T-helper 9 cell (primary cell): ENCODE results near the gene SCGB1D1.
A peak's percentile ranks its signal among the peaks of the same experiment; 100 is the strongest.
"Not testable (repeated sequence)": the region's sequence is repeated elsewhere in the genome, so short reads cannot be mapped to it uniquely, and the experiment has no call there.

Experiments used
- DNase-seq: peaks from one replicate; pipeline ENCODE4 v3.0.0-alpha.2; 2020

Gene SCGB1D1

GRCh38 chr11:62169448-62169847 is 20.6 kb upstream of the SCGB1D1 start:
- DNase-seq: no peak

GRCh38 chr11:62169935-62170334 is 20.1 kb upstream of the SCGB1D1 start:
- no peak for DNase-seq

DNA sequence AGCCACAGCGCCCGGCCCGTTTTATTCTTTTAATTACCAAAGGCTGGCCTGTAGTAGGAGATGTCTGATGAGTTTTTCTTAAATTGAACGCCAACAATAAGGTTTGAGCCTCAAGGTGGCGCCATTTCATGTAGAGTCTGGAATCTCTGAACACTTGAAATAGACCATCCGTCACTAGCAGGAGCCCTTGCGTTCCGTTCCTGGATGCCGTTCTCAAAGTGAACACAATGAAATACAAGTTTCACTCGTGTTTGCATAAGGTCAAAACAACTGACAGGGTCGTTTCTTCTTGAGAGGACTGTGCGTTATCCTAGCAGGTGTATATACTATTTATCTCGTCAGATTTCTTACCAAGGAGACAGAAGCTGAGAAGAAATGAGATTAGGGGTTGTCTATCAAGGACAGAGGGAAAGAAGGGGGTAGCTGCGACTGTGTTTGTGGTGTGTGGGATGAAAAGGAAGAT is 18.7 kb upstream of the SCGB1D1 start:
- peak; percentile 65 for DNase-seq

- DNase-seq: no peak
These were observed 17.7 kb upstream of the SCGB1D1 start for GRCh38 chr11:62172294-62172693.

GRCh38 chr11:62176766-62177165 is 13.2 kb upstream of the SCGB1D1 start:
- DNase-seq: no peak

DNA sequence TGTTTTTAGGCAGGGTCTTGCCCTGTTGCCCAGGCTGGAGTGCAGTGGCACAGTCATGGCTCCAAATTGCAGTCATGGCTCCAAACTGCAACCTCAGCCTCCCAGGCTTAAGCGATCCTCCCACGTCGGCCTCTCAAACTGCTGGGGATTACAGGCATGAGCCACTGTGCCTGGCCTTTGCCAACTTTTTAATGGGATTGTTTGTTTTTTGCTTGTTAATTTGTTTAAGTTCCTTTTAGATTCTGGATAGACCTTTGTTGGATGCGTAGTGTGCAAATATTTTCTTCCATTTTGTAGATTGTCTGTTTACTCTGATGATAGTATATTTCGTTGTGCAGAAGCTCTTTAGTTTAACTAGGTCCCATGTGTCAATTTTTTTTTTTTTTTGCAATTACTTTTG is 10.0 kb upstream of the SCGB1D1 start:
- DNase-seq: no peak

GRCh38 chr11:62181097-62181496 is 8.9 kb upstream of the SCGB1D1 start:
- DNase-seq: no peak

- no peak for DNase-seq
These were observed 7.7 kb upstream of the SCGB1D1 start for GRCh38 chr11:62182147-62182891.

DNA sequence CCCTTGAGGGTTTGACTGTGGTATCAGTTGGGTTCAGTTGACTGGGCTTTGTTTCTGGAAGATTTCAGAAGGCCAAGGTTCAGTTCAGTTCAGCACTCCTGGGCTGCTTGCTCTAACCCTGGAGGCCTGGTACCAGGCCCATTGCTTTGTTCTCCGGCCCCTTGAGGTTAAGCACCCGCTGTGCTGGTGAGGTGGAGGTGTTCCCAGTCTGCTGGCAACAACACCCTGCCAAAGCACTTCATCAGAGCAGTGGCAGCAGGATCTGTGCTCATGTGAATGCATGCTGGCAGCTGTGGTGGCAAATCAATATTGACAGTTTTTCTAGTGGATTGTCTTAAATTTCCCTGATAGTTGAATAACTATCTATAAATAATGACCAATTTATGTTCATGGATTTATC is 3.8 kb upstream of the SCGB1D1 start:
- DNase-seq: no peak

GRCh38 chr11:62193952-62194351 is 3.9 kb downstream of the SCGB1D1 start:
- no peak for DNase-seq

GRCh38 chr11:62195010-62195409 is 5.0 kb downstream of the SCGB1D1 start:
- not testable (repeated sequence) for DNase-seq

- DNase-seq: no peak
These were observed 5.9 kb downstream of the SCGB1D1 start for GRCh38 chr11:62195945-62196344.

DNA sequence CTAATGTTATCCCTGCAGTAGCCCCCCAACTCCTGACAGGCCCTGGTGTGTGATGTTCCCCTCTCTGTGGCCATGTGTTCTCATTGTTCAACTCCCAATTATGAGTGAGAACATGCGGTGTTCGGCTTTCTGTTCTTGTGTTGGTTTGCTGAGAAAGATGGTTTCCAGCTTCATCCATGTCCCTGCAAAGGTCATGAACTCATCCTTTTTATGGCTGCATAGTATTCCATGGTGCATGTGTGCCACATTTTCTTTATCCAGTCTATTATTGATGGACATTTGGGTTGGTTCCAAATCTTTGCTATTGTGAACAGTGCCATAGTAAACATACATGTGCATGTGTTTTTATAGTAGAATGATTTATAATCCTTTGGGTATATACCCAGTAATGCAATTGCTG is 7.4 kb downstream of the SCGB1D1 start:
- DNase-seq: not testable (repeated sequence)

DNA sequence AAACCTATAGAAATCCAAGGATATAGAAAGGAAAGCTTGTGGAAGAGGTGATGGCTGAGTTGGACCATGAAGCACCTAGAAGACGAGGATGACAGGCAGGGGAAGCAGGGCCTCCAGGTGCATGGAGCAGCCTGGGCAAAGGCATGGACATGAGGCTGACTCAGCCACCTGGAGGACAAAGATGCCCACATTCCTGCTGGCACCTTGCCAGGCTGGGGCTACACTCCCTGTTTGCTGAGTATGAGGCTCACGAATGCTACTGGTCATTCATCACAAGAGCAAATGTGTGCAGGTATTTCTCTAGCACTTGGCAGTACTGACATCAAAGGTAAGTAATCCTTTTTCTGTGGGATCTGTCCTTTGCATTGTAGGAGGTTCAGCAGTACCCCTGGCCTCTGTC is 11.4 kb downstream of the SCGB1D1 start:
- no peak for DNase-seq

DNA sequence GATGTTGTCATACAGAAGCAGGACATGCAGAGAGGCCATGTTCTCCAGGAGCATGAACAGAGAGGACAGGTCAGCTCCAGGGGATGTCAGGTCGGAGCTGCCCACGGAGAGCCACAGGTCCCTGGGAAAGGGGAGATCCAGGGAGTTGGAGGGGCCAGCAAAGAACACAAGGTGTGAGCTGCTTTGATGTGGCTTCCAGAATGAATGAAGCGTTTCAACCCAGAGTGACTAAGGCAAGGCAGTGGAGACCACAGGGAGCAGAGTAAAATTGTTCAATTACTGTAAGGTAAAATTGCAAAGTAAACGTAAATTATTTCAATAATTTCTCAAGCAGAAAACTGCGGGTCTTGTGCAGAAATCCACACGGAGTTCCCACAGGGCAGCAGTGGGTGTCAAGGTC is 12.9 kb downstream of the SCGB1D1 start:
- no peak for DNase-seq

GRCh38 chr11:62204430-62204829 is 14.4 kb downstream of the SCGB1D1 start:
- no peak for DNase-seq

DNA sequence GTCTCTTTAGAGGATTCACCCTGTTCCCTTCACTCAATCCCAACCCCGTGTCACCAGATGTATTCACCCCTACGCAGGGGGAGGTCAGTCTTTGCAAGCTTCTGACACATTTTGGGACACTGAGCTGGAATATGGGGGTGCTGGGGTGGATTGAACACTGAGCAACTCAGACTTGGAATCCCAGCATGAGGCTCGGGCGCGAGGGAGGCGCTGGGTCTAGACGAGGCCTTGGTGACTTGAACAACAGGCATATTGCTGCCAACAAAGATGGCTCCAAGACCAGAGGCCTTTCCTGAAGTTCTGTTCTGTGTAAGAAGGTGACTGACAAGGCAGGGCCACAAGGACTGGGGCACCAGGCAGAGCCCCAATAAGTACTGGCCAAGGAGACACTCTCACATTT is 15.4 kb downstream of the SCGB1D1 start:
- no peak for DNase-seq

GRCh38 chr11:62206276-62207066 is 16.5 kb downstream of the SCGB1D1 start:
- not testable (repeated sequence) for DNase-seq

DNA sequence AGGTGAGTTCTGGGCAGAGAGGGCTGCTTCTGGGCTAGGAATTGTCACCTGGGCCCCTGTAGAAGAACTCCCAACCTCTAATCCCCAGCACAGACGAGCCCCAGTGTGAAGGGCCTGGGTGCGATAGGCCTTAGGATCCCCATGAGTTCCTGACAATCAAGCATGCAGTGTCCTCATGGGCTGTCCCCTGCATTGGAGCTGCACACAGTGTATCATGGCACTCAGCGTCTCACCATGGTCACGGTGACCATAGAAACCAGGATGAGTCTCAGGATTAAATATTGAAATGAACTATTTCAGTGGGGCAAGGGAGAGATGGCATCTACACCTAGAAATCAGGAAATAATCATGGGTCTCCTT is 18.7 kb downstream of the SCGB1D1 start:
- no peak for DNase-seq

- DNase-seq: no peak
These were observed 27.3 kb downstream of the SCGB1D1 start for GRCh38 chr11:62217191-62217748.

DNA sequence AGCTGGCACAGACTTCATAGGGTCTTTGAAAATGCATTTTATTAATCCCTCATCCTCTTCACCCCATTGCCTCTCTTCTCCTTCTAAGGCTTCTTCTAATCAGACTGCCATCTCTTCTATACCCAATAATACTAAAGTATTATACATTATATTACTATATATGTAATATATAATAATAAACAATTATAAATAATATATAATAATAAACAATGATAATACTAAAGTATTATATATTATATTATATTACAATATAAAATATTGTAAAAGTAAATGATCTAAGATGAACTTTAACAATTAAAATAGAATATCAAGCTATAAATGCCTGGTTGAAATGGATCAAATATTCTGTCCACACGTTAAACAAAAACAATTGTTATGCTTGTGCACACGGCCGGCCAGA is 31.5 kb downstream of the SCGB1D1 start:
- DNase-seq: no peak

GRCh38 chr11:62223095-62223494 is 33.1 kb downstream of the SCGB1D1 start:
- DNase-seq: no peak

- DNase-seq: no peak
These were observed 43.7 kb downstream of the SCGB1D1 start for GRCh38 chr11:62233730-62234129.

DNA sequence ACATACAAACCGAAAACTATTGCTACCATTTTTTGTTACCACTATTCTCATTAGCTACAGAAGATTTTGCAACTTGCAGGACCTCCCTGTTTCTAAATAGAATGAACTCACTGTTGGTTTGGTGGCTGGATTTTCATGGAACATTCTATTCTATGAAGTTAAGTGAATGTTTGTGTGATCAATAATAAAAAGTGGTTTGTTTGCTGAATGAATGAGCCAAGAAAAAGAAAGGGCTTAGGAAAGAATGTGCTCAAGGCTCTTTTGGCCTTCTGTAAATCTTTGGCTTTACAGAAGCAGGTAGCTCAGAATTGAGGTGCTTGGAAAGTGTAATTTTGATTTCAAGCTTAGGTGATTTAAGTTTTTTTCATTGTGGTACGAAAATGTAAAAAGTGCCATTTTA is 46.2 kb downstream of the SCGB1D1 start:
- no peak for DNase-seq
